Mucosa of descending colon (tissue), 3 donors: Measurements from ENCODE around the gene RAB27B. TPM values are rescaled to one million over a fixed set of nuclear protein-coding genes. Genes with fewer than 3 reads are reported as not detected.
"Not testable (repeated sequence)": the region's sequence is repeated elsewhere in the genome, so short reads cannot be mapped to it uniquely, and the experiment has no call there.

ENCODE experiments used
- ATAC-seq: fragments of 200-7000 bp; cut with Tn5 transposase; one replicate; pipeline ENCODE4 v1.9.1; 2020; ENCODE audit warnings: mild to moderate bottlenecking, moderate library complexity
- DNase-seq, 3 donors: peaks; one replicate each; pipeline ENCODE4 v3.0.0-alpha.2; 2020
- H3K36me3 ChIP-seq: fragments of 200-600 bp; one replicate; pipeline ENCODE4 v1.8.0; 2021; ENCODE audit warnings: low read depth, mild to moderate bottlenecking
- H3K4me1 ChIP-seq: fragments of 200-600 bp; one replicate; pipeline ENCODE4 v1.8.0; 2021; ENCODE audit warnings: low read depth, mild to moderate bottlenecking
- H3K4me3 ChIP-seq: fragments of 200-600 bp; one replicate; pipeline ENCODE4 v1.8.0; 2021; ENCODE audit warnings: mild to moderate bottlenecking
- H3K9me3 ChIP-seq: fragments of 200-600 bp; one replicate; pipeline ENCODE4 v1.8.0; 2021; ENCODE audit warnings: mild to moderate bottlenecking
- CTCF ChIP-seq: fragments of 200-600 bp; IDR thresholded peaks from one replicate; pipeline ENCODE4 v1.8.0; 2022; ENCODE audit warnings: antibody characterized with exemption, mild to moderate bottlenecking
- intact Hi-C, 2 donors: fragments of 100-400 bp; cut with DNase I in 1 of 2; cut with micrococcal nuclease in 1 of 2; formaldehyde crosslinking; loops; one replicate each; pipeline versions ENCODE4 v1.11.0 to v1.11.1; 2022; cut with DNase I, micrococcal nuclease
- total RNA-seq, 3 donors: library from RNA; stranded (reverse); fragmentation: NEBNext Ultra II Directional in 2 of 3; extraction: Animal tissue kit (Norgen Biotek cat#: 25700) in 2 of 3; gene quantifications; one replicate each; pipeline versions ENCODE4 v1.2.1 to v1.2.4, GENCODE V29; 2021 to 2023
- donor health status: DM: no; HTN: no; CAD: no; lungs with moderate emphysema.
- donor health status: DM: no; HTN: no; CAD: no.
- donor health status: DM: no; HTN: yes; CAD: no.

RAB27B gene
- total RNA-seq, 3 donors from 2014 or later = 3.3 to 14.9 (median 10.6) TPM

GRCh38 chr18:54848121-54848520 lies 19.8 kb downstream of the RAB27B start:
- ATAC-seq (no peak), DNase-seq (no peak)
- H3K36me3 ChIP-seq = no peaks in the 10 kb centered on the region
- no peaks in the 10 kb centered on the region for H3K9me3 ChIP-seq
- H3K4me1 ChIP-seq = no peaks in the 10 kb centered on the region
- intact Hi-C loops = no loop called here
- no peak for TF ChIP-seq CTCF
- no peak overlapping the region for H3K4me3 ChIP-seq

DNA sequence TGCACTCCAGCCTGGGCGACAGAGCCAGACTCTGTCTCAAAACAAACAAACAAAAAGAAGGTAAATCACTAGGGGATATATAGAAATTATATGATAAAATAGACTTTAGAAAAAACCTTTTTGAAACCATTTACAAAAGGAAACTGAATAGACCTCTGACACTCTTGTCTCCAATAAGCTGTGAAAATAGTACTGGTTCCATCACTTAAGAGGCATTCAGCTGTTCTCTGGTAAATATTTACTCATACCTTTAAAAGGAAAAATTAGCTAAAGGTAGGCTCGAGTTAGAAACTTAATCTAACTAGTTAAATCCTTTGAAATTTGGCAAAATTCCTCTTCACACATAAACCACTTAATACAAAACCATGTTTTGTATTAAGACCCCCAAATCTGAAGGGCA lies 21.4 kb downstream of the RAB27B start:
- no peaks in the 10 kb centered on the region for H3K36me3 ChIP-seq

GRCh38 chr18:54850598-54850997 lies 22.3 kb downstream of the RAB27B start:
- DNase-seq (no peak), ATAC-seq (no peak)
- H3K4me1 ChIP-seq = no peaks in the 10 kb centered on the region
- intact Hi-C loops = no loop called here
- TF ChIP-seq CTCF = no peak
- H3K36me3 ChIP-seq = no peaks in the 10 kb centered on the region
- H3K9me3 ChIP-seq = no peaks in the 10 kb centered on the region
- H3K4me3 ChIP-seq = no peak overlapping the region

More for the DNA sequence above, 21.4 kb downstream of the RAB27B start:
- Histone ChIP-seq H3K9me3 (no peaks in the 10 kb centered on the region), H3K4me3 (no peak overlapping the region), H3K4me1 (no peaks in the 10 kb centered on the region)
- DNase-seq (no peak), ATAC-seq (no peak)
- intact Hi-C loops = no loop called here
- no peak for TF ChIP-seq CTCF

DNA sequence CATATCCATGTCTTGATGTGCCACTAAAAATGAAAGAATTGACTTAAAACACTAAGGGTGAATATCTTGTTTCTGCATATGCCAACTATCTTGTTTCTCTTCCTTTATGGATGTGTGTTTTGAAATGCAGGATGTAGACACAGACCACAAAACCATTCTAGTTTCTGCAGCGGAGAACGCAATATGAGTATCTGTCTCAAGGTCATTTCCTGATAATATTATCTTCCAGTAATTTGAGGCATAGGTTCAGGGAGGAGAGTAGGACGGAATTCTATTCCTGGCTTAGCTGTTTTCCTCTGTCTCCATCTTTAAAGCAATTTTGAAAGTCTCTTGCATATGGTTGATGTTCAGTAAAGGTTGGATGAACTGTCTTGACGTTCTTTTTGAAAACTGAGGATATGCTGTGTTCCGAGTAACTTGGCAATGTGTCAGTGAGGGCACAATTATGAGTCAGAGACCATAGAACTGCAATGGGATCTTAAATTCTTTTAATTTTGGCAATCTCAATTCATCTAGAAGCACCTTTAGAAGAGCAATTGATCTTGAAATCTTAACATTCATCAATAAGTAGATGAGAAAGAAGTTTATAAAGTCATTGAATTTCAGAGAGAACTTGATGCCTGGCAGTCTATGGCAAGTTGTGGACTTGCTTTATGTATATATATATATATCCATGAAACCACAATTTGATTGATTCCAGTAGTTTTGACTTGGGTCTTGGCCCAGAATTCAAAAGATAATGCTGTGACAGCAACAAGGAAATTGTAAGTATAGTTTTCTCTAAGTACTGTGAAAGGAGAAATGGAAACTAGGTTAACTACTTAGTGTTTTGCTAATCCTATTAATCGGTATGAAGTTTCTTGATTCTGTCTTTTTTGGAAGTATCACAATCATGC lies 24.8 kb downstream of the RAB27B start:
- H3K9me3 ChIP-seq = no peaks in the 10 kb centered on the region
- intact Hi-C loops = no loop called here
- TF ChIP-seq CTCF = no peak
- H3K4me3 ChIP-seq = no peak overlapping the region
- ATAC-seq (no peak), DNase-seq (no peak)
- no peaks in the 10 kb centered on the region for H3K4me1 ChIP-seq
- H3K36me3 ChIP-seq = no peaks in the 10 kb centered on the region

GRCh38 chr18:54855050-54855449 lies 26.8 kb downstream of the RAB27B start:
- not testable (repeated sequence) for DNase-seq

DNA sequence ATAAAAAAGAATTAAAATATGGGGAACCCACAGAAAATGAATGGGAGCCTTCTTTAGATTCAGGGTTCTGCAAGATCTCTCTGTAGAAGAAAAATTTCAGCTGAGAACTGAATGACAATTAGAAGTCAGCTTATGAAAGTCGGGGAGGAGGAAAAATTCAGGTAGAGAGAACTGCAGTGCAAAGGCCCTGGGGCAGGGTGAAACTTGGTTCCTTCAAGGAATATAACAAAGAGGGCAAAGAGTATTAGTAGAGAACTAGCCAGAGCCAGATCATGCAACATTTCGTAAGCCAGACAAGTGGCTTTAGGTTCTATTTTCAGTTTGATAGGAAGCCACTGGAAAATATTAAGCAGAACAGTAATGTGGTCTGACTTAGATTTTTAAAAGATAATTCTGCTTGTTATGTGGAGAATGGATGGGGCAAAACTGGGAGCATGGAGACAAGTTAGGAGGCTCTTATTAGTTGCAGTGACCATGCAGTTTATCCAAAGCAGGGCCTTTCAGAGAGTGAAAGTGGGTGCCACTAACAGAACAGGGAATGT lies 27.9 kb downstream of the RAB27B start:
- no peak for TF ChIP-seq CTCF
- no peak for DNase-seq
- Histone ChIP-seq H3K4me3 (no peak overlapping the region), H3K36me3 (no peaks in the 10 kb centered on the region), H3K9me3 (no peaks in the 10 kb centered on the region), H3K4me1 (no peaks in the 10 kb centered on the region)
- intact Hi-C loops = no loop called here
- ATAC-seq = no peak

More at GRCh38 chr18:54855050-54855449, 26.8 kb downstream of the RAB27B start:
- ATAC-seq, H3K36me3 ChIP-seq, H3K9me3 ChIP-seq, H3K4me3 ChIP-seq, intact Hi-C loops, H3K4me1 ChIP-seq: not testable (repeated sequence)
